GM04504 (cell line): ENCODE data around the gene ZNF226.
A peak's percentile ranks its signal among the peaks of the same experiment; 100 is the strongest.
"Not testable (repeated sequence)": the region's sequence is repeated elsewhere in the genome, so short reads cannot be mapped to it uniquely, and the experiment has no call there.

ENCODE experiments used
- DNase-seq: peaks from one replicate; pipeline ENCODE4 v3.0.0-alpha.2; 2012; ENCODE audit warnings: low read depth

Gene ZNF226

DNA sequence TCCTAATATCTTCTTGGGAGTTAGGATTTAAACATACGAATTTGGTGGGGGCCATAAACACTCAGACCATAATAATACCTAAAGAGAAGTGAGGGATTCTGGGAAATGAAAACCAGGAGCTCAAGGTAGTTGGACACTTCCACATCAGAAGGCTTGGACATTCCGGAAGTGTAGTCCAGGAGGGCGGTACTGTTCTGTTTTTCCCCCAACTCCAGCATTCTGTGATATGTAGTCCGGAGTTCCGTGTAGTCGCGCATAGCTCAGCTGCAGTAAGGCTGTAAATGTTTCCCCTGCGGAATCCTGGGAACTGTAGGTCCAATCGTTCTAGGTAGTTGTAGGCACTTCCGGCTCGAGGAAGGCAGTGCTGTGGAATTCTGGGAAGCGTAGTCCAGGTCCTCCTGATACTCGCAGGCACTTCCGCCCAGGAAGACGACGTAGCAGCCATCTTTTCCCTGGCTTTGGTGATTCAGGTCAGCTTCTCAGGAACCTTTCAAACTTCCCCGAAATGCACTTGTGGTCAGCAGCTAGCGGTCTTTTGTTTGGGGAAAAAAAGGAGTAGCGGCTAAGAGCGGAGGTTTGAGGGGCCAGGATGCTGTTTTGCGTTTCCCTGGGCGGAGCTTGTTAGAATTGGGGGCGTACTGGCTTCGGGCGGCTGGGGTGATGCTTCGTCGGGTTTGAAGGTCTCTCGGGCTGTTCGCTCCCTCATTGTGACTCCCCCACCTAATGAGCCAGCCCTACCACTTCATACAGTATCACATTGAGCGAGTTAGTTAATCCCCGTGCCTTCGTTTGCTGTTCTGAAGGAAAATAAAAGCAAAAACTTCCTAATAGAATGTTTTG lies at the start of gene ZNF226:
Gene ZNF226, plus strand, starts transcription at position 428 of the 840 bp plus-strand sequence. CDS start 4,981 bp downstream, outside the sequence.
- DNase-seq: peak; percentile 97

DNA sequence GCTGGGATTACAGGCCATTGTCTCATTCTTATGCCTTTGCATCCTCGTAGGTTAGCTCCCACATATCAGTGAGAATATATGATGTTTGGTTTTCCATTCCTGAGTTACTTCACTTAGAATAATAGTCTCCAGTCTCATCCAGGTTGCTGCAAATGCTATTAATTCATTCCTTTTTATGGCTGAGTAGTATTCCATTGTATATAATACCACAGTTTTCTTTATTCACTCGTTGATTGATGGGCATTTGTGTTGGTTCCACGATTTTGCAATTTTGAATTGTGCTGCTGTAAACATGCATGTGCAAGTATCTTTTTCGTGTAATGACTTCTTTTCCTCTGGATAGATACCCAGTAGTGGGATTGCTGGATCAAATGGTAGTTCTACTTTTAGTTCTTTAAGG lies 43.7 kb upstream of the ZNF226 start:
- not testable (repeated sequence) for DNase-seq

DNA sequence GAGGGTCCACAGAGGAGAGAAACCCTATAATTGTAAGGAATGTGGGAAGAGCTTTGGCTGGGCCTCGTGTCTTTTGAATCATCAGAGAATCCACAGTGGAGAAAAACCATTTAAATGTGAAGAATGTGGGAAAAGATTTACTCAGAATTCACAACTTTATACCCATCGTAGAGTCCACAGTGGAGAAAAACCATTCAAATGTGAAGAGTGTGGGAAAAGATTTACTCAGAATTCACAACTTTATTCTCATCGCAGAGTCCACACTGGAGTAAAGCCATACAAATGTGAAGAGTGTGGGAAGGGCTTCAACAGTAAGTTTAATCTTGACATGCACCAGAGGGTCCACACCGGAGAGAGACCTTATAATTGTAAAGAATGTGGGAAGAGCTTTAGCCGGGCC lies 32.9 kb upstream of the ZNF226 start:
- DNase-seq: no peak

DNA sequence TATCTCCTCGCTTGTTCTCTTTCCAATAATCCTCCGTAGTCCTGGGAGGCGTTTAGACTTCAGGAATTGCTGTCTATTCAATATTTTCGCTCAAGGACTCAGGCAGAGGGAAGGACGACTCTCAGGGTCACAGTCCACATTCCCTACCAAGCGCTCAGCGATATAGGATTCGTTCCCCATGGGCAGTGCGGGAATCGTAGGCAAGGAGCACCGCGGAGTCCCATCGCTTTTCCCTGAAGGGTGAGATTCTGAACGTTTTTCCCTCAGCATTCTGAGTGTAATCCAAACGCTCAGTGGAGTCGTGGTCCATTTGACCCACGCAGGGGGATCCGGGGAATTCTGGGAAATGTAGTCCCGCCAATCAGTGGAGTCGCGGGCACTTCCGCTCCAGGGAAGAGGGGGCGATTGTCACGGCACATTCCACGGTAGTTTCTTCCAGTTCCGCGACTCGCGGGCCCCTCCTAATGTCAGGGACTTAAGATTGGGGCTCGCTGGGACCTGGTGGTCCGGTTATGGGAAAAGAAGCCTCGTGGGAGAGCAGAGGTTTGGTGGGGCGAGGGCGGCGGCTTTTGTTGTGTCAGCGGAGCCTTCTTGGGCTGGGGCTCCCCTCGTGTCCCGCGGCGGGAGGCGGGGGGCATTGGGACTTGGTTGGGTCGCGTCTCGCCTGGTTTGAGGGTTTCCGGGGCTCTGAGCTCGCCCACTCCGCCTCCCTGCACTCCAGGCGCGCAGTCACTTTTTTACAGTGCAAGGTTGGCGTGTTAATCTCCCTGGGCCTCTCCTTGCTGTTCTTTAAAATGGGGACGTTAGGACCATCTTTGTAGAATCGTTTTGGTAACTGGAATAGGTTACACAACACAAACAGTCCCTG lies 23.5 kb upstream of the ZNF226 start, which contains the start of gene ZNF234:
Gene ZNF234, plus strand, starts transcription at position 364 of the 868 bp plus-strand sequence. CDS start 3,079 bp downstream, outside the sequence.
- DNase-seq: peak; percentile 60

DNA sequence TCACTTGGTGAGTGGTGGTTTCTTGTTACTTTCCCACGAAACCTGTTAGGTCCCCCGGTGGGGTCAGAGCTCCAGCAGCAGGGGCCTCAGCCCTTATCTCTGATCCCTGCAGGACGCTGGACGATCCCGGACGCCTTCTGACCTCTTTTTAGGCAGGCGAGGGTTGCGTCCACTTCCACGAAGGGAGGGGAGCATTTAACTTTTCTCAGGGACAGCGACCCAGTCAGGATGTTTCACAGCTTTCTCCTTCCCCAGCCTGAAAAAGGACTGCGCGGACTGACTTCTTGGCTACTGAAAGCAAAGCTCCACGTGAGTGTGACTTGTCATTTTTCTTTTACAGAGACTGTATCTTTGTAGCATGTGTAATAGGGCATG lies 22.9 kb upstream of the ZNF226 start:
- DNase-seq: no peak

DNA sequence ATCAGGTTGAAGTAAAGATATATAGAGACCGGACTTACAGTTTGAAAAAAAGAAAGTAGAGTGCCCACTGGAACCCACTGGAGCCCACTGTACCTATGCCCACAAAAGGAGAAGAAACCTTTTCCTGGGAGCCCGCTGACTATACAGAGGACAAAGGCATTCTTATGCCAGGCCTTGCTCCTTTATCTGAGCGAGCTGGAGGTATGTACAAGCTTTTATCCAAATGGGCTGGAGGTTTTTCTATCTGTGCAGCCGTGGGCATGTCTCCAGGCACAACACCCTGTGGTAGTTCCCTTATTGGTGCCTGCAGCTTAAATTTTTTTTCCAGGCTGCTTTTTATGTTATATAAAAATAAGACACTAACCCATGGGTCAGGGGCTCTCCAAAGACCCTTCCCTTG lies 15.1 kb upstream of the ZNF226 start:
- no peak for DNase-seq

DNA sequence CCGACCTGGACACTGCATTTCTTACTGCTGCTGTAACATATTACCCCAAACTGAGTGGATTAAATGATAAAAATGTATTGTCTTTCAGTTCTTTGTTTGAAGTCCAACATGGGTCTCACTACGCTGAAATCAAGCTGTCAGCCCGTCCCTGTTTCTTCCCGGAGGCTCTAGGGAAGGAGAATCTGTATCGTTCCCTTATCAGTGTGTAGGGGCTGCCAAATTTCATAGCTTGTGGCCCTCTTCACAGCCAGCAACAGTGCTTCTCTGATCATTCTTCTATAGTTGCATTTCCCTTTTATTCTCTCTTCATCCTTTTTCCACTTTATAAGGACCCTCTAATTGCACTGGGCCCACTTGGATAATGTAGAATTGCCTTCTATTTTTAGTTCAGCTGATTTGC lies 13.4 kb upstream of the ZNF226 start:
- DNase-seq: no peak

DNA sequence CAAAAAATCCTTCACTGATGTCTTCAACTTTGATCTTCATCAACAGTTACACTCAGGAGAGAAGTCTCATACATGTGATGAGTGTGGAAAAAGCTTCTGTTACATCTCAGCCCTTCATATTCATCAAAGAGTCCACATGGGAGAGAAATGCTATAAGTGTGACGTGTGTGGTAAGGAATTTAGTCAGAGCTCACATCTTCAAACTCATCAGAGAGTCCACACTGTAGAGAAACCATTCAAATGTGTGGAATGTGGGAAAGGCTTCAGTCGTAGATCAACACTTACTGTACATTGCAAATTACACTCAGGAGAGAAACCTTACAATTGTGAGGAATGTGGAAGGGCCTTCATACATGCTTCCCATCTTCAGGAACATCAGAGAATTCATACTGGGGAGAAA lies 8.4 kb upstream of the ZNF226 start:
- DNase-seq: no peak

DNA sequence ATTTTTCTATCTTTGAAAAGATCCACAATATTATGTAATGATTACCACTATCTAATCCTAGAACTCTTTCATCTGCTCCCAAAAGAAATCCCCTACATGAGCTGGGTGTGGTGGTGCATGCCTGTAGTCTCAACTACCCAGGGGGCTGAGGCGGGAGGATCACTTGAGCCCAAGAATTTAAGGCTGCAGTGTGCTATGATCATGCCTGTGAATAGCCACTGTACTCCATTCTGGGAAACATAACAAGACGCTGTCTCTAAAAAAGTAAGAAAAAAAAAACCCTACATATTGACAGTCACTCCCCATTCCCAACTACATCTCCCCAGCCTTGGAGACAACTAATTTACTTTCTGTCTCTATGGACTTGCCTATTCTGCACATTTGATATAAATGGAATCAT lies 1.1 kb upstream of the ZNF226 start:
- DNase-seq: no peak

DNA sequence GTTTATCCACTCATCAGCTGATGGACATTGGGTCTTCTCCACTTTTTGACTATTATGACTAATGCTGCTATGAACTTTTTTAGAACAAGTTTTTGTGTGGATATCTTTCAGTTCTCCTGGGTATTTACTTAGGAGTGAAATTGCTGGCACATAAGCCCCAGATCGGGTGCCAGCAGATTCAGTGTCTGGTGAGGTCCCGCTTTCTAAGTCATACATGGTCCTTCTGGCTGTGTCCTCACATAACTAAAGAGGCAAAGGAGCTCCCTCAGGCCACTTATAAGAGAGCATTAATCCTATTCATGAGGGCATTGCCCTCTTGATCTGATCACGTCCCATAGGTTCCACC lies 600 bp upstream of the ZNF226 start:
- DNase-seq: no peak

DNA sequence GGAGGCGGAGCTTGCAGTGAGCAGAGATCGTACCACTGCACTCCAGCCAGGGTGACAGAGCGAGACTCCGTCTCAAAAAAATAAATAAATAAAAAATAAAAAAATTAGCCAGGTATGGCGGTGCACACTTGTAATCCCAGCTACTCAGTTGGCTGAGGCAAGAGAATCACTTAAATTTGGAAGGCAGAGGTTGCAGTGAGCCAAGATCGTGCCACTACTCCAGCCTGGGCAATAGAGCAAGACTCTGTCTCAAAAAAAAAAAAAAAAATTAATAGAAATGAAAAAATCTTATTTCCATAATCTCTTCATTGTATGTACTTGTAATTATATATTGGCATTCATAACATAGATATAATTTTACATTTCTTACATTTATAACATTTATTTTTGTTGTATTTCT lies 5.8 kb downstream of the ZNF226 start:
- not testable (repeated sequence) for DNase-seq

DNA sequence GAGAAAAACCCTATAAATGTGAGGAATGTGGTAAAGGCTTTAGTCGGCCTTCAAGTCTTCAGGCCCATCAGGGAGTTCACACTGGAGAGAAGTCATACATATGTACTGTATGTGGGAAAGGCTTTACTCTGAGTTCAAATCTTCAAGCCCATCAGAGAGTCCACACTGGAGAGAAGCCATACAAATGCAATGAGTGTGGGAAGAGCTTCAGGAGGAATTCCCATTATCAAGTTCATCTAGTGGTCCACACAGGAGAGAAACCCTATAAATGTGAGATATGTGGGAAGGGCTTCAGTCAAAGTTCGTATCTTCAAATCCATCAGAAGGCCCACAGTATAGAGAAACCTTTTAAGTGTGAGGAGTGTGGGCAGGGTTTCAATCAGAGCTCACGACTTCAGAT lies 11.7 kb downstream of the ZNF226 start:
- no peak for DNase-seq

DNA sequence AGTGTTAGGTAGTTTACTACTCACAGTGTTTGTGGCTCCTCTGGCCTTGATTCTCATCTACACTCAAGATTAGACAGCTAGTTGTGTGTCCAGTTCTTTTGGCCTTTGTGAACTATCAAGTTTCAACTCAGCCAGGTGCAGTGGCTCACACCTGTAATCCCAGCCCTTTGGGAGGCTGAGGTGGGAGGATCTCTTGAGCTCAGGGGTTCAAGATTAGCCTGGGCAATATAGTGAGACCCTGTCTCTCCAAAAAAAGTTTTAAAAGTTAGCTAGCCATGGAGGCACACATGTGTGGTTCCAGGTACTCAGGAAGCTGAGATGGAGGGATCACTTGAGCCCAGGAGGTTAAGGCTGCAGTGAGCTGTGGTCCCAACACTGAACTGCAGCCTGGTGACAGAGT lies 16.1 kb downstream of the ZNF226 start:
- no peak for DNase-seq

DNA sequence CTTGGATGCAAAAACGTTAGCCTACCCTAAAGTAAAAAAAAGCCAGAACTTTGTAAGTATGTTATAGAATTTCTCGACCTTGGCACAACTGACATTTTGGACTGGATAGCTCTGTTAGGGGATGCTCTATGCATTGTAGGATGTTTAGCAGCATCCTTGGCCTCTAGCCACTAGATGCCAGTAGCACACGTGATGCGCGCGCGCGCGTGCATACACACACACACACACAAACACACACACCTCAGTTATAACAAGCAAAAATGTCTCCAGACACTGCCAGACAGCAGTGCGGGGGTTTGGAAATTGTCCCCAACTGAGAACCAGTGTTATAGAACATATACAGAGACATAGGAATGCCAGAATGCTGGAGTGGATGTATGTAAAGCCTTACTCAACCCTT lies 17.2 kb downstream of the ZNF226 start:
- no peak for DNase-seq

DNA sequence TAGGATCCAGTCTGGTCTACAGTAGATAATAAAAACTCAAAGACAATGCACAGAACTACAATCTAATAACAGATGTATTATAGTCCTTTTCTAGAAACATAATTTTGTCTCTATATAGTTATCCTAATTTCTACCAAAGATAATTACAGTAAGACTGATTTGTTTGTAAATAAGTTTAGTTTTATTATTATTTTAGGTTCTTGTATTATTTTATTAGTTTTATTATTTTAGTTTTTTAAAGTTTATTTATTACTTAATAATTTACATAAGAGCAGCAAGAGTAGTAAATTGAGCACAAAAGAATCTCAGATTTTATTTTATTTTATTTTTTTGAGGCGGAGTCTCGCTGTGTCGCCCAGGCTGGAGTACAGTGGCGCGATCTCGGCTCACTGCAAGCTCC lies 25.1 kb downstream of the ZNF226 start:
- DNase-seq: no peak

DNA sequence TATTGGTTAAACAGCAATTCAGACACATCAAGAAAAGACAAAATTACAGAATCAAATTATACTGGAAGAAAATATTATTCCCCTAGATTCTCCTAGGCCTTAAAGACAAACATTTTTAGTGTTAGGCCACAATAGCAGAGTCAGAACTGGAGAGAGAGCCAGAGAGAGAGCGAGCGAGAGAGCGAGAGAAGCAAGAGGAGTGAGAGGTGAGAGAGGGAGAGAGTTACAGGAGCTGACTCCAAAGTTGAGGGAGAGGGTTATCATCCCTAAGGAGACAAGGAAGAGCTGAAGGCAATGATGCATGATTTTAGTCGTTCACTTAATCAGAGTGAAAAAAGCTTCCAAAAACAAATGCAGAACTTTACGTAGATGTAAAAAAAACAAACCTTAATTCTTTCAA lies 27.2 kb downstream of the ZNF226 start:
- no peak for DNase-seq

DNA sequence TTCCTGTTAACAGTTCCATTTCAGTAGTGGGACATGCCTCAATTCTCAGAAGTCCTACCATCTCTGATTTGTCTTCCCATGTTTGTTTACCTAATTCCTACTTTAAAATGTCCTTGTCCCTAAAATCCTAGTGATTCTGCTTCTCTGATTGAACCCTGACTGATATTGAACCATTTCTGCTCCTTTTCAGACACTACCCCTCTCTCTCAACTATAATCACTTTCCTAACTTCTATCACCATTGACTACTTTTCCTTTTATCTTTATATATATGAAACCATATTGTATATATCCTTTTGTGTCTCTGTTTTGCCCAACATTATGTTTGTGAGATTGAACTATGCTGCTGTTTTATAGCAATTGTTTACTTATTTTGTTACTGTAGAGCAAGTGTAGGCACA lies 31.9 kb downstream of the ZNF226 start:
- DNase-seq: no peak

DNA sequence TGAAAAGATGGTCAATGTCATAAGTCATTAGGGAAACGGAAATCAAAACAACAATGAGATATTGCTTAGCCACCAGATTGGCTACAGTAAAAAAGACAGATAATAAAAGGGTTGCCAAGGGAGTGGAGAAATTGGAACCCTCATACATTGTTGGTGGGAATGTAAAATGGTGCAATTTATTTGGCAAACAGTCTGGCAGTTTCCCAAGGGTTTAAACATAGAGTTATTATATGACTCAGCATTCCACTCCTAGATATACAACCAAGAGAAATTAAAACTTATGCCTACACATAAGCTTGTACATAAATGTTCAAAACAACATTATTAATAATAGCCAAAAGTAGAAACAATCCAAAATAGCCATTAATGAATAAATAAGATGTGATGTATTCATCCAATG lies 37.6 kb downstream of the ZNF226 start:
- peak; percentile 26 for DNase-seq

DNA sequence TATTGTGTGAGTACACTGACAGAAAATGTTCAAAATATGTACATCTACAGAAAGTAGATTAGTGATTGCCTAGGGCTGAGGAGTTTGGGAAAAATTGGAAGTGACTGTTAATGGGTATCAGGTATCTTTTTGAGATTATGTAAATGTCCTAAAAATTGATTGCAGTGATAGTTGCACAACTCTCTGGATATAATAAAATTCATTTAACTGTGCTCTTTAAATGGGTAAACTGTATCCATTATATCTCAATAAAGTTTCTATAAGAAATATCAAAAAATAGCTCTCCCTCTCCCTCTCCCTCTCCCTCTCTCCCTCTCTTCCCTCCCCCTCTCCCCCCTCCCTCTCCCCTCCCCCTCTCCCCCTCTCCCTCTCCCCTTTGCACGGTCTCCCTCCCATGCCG lies 38.1 kb downstream of the ZNF226 start:
- no peak for DNase-seq

DNA sequence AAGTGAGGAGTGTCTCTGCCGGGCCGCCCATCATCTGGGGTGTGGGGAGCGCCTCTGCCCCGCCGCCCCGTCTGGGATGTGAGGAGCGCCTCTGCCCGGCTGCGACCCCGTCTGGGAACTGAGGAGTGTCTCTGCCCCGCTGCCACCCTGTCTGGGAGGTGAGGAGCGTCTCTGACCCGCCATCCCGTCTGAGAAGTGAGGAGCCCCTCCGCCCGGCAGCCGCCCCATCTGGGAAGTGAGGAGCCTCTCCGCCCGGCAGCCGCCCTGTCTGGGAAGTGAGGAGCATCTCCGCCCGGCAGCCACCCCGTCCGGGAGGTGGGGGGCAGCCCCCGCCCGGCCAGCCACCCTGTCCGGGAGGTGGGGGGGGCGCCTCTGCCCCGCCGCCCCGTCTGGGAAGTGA lies 39.0 kb downstream of the ZNF226 start:
- DNase-seq: not testable (repeated sequence)

DNA sequence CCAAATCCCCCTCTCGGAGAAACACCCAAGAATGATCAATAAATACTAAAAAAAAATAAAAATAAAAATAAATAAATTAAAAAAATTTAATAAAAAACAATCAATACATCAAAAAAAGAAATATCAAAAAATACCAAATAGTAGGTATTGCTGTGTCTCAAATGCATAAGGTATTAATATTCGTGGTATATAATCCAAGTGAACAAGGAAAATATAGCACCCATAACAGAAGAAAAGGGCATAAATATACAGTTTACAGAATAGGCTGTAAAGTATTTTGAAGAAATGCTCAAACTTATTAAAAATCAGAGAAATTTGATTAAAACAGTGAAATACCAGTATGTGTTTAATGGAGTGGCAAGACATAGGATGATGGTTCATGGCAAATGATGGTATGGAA lies 39.9 kb downstream of the ZNF226 start:
- DNase-seq: no peak

DNA sequence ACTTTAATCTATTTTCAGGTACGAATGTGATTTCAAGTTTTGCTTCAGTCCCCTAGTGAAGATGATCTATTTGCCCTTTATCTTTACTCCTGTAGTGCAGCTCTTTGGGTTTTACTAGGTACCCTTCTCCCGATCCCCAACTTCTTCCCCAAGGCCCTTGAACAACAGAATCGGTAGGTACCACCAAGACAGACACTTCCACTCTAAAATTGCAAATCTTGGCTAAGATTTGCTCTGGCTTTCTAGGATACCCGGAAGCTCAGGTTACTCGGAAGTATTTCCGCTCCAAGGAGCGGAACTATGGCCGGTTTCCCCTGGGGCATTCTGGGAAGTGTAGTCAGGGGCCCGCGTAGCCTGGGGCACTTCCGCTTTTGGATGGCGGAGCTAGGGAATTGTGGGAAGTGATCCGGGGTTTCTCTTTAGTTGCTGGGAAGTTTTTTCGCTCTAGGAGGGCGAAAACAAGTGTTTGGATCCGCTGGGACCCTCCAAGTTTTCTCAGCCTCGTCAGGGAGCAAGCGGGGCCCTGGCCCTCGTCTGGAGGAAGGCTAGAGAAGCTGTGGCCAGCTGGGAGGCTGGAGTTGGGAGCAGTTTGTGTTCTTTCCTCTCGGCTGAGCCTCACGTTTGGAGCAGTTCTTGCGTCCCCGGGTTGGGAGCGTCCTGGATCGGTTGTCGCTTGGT lies 42.4 kb downstream of the ZNF226 start:
- DNase-seq: peak; percentile 91
